ENCODE data around the gene TMEM108.

TMEM108 gene

DNA sequence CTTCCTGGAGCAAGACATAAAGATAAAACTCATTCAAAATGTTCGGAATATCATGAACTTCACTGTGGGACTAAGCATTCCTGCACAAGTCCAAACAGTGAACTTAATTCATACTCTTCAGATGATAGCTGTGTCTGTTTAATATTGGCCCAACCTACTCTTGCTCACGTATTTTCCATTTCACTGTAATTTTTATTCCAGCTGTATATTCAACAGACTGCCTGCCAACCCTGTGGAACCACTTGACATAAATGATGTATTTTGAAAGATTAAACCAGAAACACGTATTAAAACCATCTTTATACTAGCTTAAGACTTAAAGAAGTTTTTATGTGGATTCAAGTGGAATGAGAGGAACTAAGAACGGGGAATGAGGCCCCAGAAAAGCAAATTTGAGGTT is 172.5 kb downstream of the TMEM108 start:
- DNase-seq (ENCODE audit: insufficient read length, low spot score), result no peak
- no peak for FAIRE-seq
- no peak for TF ChIP-seq POLR2A (IDR thresholded peaks at IDR 0.05; ENCODE audit: low read depth, low read length)

DNA sequence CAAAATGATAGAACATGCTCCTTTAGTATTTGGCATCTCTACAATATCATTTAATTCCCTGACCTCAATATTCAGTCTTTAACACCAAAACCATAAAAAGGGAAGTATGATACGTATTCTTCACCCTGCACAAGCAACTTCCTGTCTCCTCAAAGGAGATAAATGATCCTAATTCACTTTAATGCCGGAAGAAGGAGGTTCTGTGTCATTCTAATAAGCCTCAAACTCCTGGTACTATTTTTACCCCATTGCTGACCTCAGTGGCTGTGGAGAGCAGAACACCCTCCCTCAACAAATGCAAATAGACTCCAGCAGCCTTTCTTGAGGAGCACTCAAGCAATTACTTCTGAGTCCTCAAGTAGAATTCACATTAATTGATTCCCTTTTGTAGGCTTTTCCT is 173.3 kb downstream of the TMEM108 start:
- DNase-seq (ENCODE audit: insufficient read length, low spot score) (no peak), FAIRE-seq (no peak)
- TF ChIP-seq POLR2A (IDR thresholded peaks at IDR 0.05; ENCODE audit: low read depth, low read length), result no peak

DNA sequence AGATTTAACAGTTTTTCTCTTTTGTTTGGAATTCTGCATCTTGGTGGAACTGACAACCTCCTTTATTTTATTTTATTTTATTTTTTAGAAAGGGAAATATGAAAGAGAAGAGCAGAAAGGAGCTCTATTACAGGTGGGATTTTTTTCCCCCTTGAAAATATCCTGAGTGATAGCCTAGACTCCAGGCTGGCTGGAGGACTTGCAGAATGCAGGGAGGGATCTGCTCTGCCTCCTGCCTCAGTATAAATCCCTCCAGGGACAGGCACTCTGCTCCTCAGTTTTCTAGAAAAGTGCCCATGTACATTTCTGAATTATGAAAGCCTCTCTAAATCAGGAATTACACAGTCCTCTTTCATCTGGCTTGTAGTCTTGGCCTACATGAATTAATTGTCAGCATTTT is 173.7 kb downstream of the TMEM108 start:
- TF ChIP-seq POLR2A (IDR thresholded peaks at IDR 0.05; ENCODE audit: low read depth, low read length), result no peak
- FAIRE-seq (no peak), DNase-seq (ENCODE audit: insufficient read length, low spot score) (no peak)

GRCh38 chr3:133213937-133214336 is 175.7 kb downstream of the TMEM108 start:
- no peak for TF ChIP-seq POLR2A (IDR thresholded peaks at IDR 0.05; ENCODE audit: low read depth, low read length)
- FAIRE-seq, result no peak
- DNase-seq (ENCODE audit: insufficient read length, low spot score), result no peak

- no peak for FAIRE-seq
- TF ChIP-seq POLR2A (IDR thresholded peaks at IDR 0.05; ENCODE audit: low read depth, low read length), result no peak
- DNase-seq (ENCODE audit: insufficient read length, low spot score), result no peak
Measured at GRCh38 chr3:133227813-133228212, 189.6 kb downstream of the TMEM108 start.

GRCh38 chr3:133230195-133230594 is 192.0 kb downstream of the TMEM108 start:
- TF ChIP-seq POLR2A (IDR thresholded peaks at IDR 0.05; ENCODE audit: low read depth, low read length), result no peak
- FAIRE-seq, result no peak
- no peak for DNase-seq (ENCODE audit: insufficient read length, low spot score)

GRCh38 chr3:133236901-133237300 is 198.7 kb downstream of the TMEM108 start:
- DNase-seq (ENCODE audit: insufficient read length, low spot score), result no peak
- no peak for TF ChIP-seq POLR2A (IDR thresholded peaks at IDR 0.05; ENCODE audit: low read depth, low read length)
- no peak for FAIRE-seq

- no peak for TF ChIP-seq POLR2A (IDR thresholded peaks at IDR 0.05; ENCODE audit: low read depth, low read length)
- DNase-seq (ENCODE audit: insufficient read length, low spot score) (no peak), FAIRE-seq (no peak)
Measured at GRCh38 chr3:133237380-133237779, 199.2 kb downstream of the TMEM108 start.

GRCh38 chr3:133238015-133238414 is 199.8 kb downstream of the TMEM108 start:
- no peak for TF ChIP-seq POLR2A (IDR thresholded peaks at IDR 0.05; ENCODE audit: low read depth, low read length)
- DNase-seq (ENCODE audit: insufficient read length, low spot score) (no peak), FAIRE-seq (no peak)

- FAIRE-seq (no peak), DNase-seq (ENCODE audit: insufficient read length, low spot score) (no peak)
- no peak for TF ChIP-seq POLR2A (IDR thresholded peaks at IDR 0.05; ENCODE audit: low read depth, low read length)
Measured at GRCh38 chr3:133246119-133246518, 207.9 kb downstream of the TMEM108 start.

DNA sequence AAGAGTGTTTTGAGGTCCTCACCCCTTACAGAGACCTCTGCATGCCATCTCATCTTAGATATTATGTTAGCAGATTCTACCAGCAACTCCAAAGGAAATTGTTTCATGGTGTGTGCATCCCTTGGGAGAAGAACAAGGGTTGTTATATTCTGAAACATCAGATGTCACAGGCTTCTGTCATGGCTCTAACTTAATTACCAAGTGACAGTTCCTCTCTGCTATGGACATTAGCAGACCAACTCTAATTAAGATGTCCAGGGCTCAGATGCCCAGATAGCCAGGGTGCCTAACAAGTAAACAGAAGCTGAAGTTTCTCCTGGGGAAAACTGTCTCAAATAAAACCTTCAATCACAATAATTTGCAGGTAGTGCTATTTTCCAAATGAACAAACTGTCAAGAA is 208.6 kb downstream of the TMEM108 start:
- TF ChIP-seq POLR2A (IDR thresholded peaks at IDR 0.05; ENCODE audit: low read depth, low read length), result no peak
- FAIRE-seq, result no peak

DNA sequence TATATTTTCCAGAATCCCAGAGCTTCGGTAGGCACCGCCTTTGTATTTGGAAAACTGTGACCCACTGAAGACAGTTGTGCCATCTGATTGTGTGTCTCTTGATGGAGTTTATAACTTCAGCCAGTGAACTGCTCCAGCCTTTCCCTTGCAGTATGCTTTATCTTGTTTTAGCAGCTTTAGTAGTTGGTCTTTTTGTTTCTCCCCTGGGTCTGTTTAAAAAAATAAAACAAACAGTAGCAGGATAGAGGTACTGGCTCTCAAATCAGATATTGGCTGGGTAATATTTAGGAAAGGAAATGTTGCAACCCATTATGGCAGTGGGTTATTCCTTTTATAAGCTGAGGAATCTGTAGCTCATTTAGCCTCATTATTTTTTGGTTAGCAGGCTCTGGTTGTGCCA is 210.2 kb downstream of the TMEM108 start:
- no peak for TF ChIP-seq POLR2A (IDR thresholded peaks at IDR 0.05; ENCODE audit: low read depth, low read length)
- FAIRE-seq, result no peak
- DNase-seq (ENCODE audit: insufficient read length, low spot score), result no peak

More for the DNA sequence above, 208.6 kb downstream of the TMEM108 start:
- DNase-seq (ENCODE audit: insufficient read length, low spot score), result no peak

- TF ChIP-seq POLR2A (IDR thresholded peaks at IDR 0.05; ENCODE audit: low read depth, low read length), result no peak
- DNase-seq (ENCODE audit: insufficient read length, low spot score) (no peak), FAIRE-seq (no peak)
Measured at GRCh38 chr3:133249490-133249889, 211.3 kb downstream of the TMEM108 start.

GRCh38 chr3:133254151-133254550 is 216.0 kb downstream of the TMEM108 start:
- DNase-seq (ENCODE audit: insufficient read length, low spot score), result no peak
- FAIRE-seq, result no peak
- TF ChIP-seq POLR2A (IDR thresholded peaks at IDR 0.05; ENCODE audit: low read depth, low read length), result no peak

DNA sequence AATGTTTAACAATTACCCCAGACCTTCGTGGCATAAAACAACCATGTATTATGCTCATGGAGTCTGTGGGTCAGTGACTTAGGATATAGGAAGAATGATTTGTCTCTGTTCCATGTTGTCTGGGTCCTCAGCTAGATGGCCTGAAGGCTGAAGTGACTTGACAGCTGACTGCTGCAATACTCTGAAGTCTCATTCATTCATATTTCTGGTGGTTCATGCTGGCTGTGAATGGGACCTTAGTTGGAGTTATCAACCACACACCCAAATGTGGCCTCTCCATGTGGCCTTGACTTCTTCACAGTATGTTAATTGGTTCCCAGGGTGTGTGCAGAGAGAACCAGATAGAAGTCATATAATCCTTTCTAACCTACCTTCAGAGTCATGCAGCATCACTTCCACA is 216.5 kb downstream of the TMEM108 start:
- DNase-seq (ENCODE audit: insufficient read length, low spot score) (no peak), FAIRE-seq (no peak)
- no peak for TF ChIP-seq POLR2A (IDR thresholded peaks at IDR 0.05; ENCODE audit: low read depth, low read length)

DNA sequence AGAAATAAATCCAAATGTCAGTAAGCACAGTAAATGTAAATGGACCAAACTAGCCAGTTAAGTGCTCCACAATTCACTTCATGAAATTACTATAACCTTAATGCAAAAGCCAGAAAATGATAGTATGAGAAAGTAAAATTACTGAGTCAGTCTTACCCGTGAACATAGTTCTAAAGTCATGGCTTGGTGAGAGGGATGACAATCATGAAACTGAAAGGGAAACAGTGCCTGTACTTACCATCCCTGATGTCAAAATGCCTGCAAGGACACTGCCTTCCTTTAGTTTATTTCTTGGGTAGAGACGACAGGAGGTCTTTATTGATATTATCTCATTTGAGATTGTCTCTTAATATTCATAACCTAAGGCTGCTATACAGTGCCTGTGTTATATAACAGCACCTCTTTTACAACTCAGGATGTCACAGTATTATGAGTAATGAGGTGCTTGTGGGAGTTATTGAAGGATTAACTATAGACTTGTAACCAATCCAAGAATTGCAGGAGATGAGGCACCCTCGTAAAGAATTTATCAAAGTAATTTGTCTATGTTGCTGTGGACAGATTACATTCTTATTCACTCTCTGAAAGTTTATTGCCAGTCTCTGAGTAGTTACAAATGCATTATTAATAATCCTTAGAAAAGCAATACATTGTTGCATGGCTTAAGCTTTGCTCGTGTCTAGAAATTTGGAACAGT is 218.7 kb downstream of the TMEM108 start:
- no peak for FAIRE-seq
- DNase-seq (ENCODE audit: insufficient read length, low spot score), result no peak
- no peak for TF ChIP-seq POLR2A (IDR thresholded peaks at IDR 0.05; ENCODE audit: low read depth, low read length)

Measured in H54 (cell line).